Adrenal gland (tissue), 5 donors: ENCODE results near the gene SETD4.

ENCODE experiments used
- POLR2A ChIP-seq, 2 donors: fragments of 450-650 bp; IDR thresholded peaks; one replicate each; pipeline ENCODE4 v1.6.1; 2017; ENCODE audit warnings: antibody characterized with exemption in 2 of 2, mild to moderate bottlenecking in 2 of 2, moderate library complexity in 1 of 2
- TF ChIP-seq, protein P1 (sequence below), 6 experiments: fragments of 450-650 bp in 4 of 6; fragments of 200-600 bp in 2 of 6; sonication (generic) in 1 of 6; IDR thresholded peaks; 1 replicate in 5 of 6; 2 replicates in 1 of 6; pipeline versions ENCODE4 v1.5.1 to v1.8.0; 2016 to 2021; ENCODE audit warnings: antibody characterized with exemption in 6 of 6, mild to moderate bottlenecking in 2 of 6, moderate library complexity in 1 of 6
- donor health status: DM: no; HTN: no; CAD: no.

DNA sequence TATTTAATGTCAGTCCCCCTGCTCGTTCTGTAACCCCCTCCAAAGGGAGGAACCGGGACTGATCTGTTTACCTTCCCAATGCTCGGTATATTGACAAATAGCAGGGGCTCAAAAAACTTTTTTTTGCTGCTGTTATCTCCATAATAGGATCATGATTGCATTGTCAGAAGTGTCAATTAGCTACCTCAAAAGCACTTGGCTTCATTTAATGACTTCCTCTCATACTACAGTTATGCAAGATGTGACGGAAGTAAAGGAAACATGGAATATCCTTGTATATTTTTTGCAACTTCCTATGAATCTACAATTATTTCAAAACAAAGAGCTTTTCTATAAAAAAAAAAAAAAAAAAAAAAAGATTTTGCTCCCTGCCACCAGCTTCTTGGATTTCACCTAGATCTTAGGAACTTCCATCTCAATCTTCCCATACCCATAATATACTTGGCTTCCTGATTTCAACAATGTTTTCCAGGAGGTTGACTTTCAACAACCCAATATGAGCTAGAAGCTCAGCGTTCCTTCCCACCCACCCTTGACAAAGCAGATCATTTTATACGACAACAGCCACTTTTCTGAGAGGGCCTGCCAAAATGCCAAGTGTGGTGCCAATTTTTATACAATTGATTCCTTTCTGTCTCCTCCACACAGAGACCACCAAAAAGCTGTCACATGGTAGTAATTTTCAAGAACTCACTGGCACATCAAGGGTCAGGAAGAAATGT lies 71.7 kb downstream of the SETD4 start:
- TF ChIP-seq, protein P1, sequence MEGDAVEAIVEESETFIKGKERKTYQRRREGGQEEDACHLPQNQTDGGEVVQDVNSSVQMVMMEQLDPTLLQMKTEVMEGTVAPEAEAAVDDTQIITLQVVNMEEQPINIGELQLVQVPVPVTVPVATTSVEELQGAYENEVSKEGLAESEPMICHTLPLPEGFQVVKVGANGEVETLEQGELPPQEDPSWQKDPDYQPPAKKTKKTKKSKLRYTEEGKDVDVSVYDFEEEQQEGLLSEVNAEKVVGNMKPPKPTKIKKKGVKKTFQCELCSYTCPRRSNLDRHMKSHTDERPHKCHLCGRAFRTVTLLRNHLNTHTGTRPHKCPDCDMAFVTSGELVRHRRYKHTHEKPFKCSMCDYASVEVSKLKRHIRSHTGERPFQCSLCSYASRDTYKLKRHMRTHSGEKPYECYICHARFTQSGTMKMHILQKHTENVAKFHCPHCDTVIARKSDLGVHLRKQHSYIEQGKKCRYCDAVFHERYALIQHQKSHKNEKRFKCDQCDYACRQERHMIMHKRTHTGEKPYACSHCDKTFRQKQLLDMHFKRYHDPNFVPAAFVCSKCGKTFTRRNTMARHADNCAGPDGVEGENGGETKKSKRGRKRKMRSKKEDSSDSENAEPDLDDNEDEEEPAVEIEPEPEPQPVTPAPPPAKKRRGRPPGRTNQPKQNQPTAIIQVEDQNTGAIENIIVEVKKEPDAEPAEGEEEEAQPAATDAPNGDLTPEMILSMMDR (IDR thresholded peaks at IDR 0.05), result no peak
- no peak for TF ChIP-seq POLR2A (IDR thresholded peaks at IDR 0.05)
